ENCODE measurements around the gene S100A10. TPM values are rescaled to one million over a fixed set of nuclear protein-coding genes. Genes with fewer than 3 reads are reported as not detected.
A peak's percentile ranks its signal among the peaks of the same experiment; 100 is the strongest.

The S100A10 gene
- total and polyA plus RNA-seq, 2 experiments from 2014 or later, result 14.6 to 103 TPM

- Histone ChIP-seq H3K4me1 (ENCODE audit: low read depth) (no peaks in the 10 kb centered on the region), H3K27me3 (no peaks in the 10 kb centered on the region), H3K36me3 (no peaks in the 10 kb centered on the region), H3K27ac (no peak overlapping the region), H3K9me3 (ENCODE audit: low read depth) (no peaks in the 10 kb centered on the region), H3K4me3 (no peak overlapping the region)
- TF ChIP-seq CTCF (IDR thresholded peaks at IDR 0.05; ENCODE audit: low read depth, low read length), result no peak
- peak in 1 of 2 donors; percentile 89 for DNase-seq (ENCODE audit: low read depth in 1 of 2, low spot score in 1 of 2)
Observed at GRCh38 chr1:152029144-152029928, 35.7 kb upstream of the S100A10 start.

DNA sequence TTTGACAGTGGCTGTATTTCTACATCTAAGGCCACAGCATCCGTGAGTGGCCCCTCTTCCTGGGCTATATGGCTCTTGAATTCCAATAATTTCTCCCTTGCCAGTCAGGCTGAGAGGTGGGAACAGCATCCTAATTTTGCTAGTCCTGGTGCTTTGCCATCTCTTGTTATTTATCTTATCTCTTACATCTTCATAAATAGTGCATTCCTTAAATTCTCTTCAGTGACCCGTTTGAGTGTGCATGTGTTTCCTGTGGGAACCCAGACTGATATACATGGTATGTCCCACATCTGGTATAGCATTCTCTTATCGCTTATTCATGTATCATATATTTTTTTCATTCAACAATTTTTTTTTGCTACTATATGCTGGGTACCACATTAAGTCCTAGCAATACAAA lies 33.2 kb upstream of the S100A10 start:
- H3K36me3 ChIP-seq, result no peaks in the 10 kb centered on the region
- H3K4me1 ChIP-seq (ENCODE audit: low read depth), result no peaks in the 10 kb centered on the region
- peak in 1 of 2 donors; percentile 34 for DNase-seq (ENCODE audit: low read depth in 1 of 2, low spot score in 1 of 2)
- H3K9me3 ChIP-seq (ENCODE audit: low read depth), result no peaks in the 10 kb centered on the region
- no peak overlapping the region for H3K4me3 ChIP-seq
- no peaks in the 10 kb centered on the region for H3K27me3 ChIP-seq
- no peak for TF ChIP-seq CTCF (IDR thresholded peaks at IDR 0.05; ENCODE audit: low read depth, low read length)
- no peak overlapping the region for H3K27ac ChIP-seq

GRCh38 chr1:152024223-152024622 lies 30.6 kb upstream of the S100A10 start:
- H3K4me3 ChIP-seq, result no peak overlapping the region
- H3K36me3 ChIP-seq, result no peaks in the 10 kb centered on the region
- no peaks in the 10 kb centered on the region for H3K27me3 ChIP-seq
- TF ChIP-seq CTCF (IDR thresholded peaks at IDR 0.05; ENCODE audit: low read depth, low read length), result no peak
- no peak for DNase-seq (ENCODE audit: low read depth in 1 of 2, low spot score in 1 of 2)
- H3K4me1 ChIP-seq (ENCODE audit: low read depth), result no peaks in the 10 kb centered on the region
- H3K27ac ChIP-seq, result no peak overlapping the region
- no peaks in the 10 kb centered on the region for H3K9me3 ChIP-seq (ENCODE audit: low read depth)

DNA sequence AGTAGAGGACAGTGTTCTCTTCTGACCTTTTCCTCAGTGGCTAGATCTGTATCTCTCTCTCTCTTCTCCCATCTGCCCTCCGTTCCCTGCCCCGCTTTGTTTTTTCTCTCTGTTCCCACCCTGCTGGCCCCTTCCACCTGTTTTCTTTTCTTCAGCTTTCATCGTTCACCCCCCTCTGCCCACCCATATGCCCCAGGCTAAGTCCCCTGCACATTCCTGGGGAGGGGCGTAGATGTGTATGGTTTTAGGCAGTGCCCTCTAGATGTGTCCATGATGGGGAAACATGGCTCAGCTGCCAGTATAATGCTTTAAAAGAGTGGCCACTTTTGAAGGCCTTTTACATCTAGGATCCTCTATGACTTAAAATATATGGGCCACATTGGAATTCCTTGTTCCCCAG lies 29.6 kb upstream of the S100A10 start:
- no peaks in the 10 kb centered on the region for H3K4me1 ChIP-seq (ENCODE audit: low read depth)
- no peak for DNase-seq (ENCODE audit: low read depth in 1 of 2, low spot score in 1 of 2)
- H3K9me3 ChIP-seq (ENCODE audit: low read depth), result no peaks in the 10 kb centered on the region
- H3K27ac ChIP-seq, result no peak overlapping the region
- H3K27me3 ChIP-seq, result no peaks in the 10 kb centered on the region
- H3K36me3 ChIP-seq, result no peaks in the 10 kb centered on the region
- no peak overlapping the region for H3K4me3 ChIP-seq
- no peak for TF ChIP-seq CTCF (IDR thresholded peaks at IDR 0.05; ENCODE audit: low read depth, low read length)

DNA sequence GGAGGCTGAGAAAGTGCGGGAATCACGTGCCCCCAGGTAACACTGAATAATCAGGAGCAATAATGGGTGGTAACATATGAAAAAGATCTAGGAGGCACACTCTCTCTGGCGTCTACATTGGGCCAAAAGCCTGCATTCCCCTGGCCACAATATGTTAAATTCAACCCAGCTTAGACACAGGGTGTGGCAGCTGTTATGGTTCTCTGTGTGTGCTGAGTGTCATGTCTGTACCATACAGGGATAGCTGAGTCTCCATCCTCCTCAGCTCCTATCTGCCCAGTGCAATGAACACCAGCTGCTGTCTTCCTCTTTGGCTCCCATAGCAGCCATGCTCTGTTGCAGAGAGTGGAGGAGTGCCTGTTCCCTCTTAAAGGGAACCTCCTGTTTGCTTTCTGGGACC lies 28.8 kb upstream of the S100A10 start:
- no peak overlapping the region for H3K27ac ChIP-seq
- no peaks in the 10 kb centered on the region for H3K36me3 ChIP-seq
- DNase-seq (ENCODE audit: low read depth in 1 of 2, low spot score in 1 of 2), result no peak
- no peak for TF ChIP-seq CTCF (IDR thresholded peaks at IDR 0.05; ENCODE audit: low read depth, low read length)
- no peaks in the 10 kb centered on the region for H3K27me3 ChIP-seq
- H3K4me3 ChIP-seq, result no peak overlapping the region
- no peaks in the 10 kb centered on the region for H3K4me1 ChIP-seq (ENCODE audit: low read depth)
- H3K9me3 ChIP-seq (ENCODE audit: low read depth), result no peaks in the 10 kb centered on the region
